ENCODE data around the gene MYO10. TPM values are rescaled to one million over a fixed set of nuclear protein-coding genes. Genes with fewer than 3 reads are reported as not detected.
A peak's percentile ranks its signal among the peaks of the same experiment; 100 is the strongest.

Gene MYO10
- total RNA-seq, 2 donors from 2014 or later, result 57.6 to 71.7 TPM

GRCh38 chr5:16946725-16947124 lies 10.6 kb upstream of the MYO10 start:
- intact Hi-C loops (cut with DNase I, micrococcal nuclease), result no loop called here
- no peak for ATAC-seq
- DNase-seq, result no peak

- intact Hi-C loops (cut with DNase I, micrococcal nuclease), result no loop called here
- no peak for ATAC-seq
- no peak for DNase-seq
Measured at GRCh38 chr5:16944816-16945562, 8.9 kb upstream of the MYO10 start.

GRCh38 chr5:16943846-16944678 lies 8.0 kb upstream of the MYO10 start:
- ATAC-seq (no peak), DNase-seq (no peak)
- intact Hi-C loops (cut with DNase I, micrococcal nuclease), result no loop called here

GRCh38 chr5:16937503-16938161 lies 1.5 kb upstream of the MYO10 start:
- intact Hi-C loops (cut with DNase I, micrococcal nuclease), result loop anchor here in 1 of 2 donors (10.0 kb wide), 1 partner anchor 143 kb away; no protein-coding TSS in a partner anchor
- DNase-seq, result no peak

GRCh38 chr5:16936989-16937438 lies 926 bp upstream of the MYO10 start:
- intact Hi-C loops (cut with DNase I, micrococcal nuclease), result loop anchor here in 1 of 2 donors (10.0 kb wide), 1 partner anchor 142 kb away; no protein-coding TSS in a partner anchor

More at GRCh38 chr5:16937503-16938161, 1.5 kb upstream of the MYO10 start:
- no peak for ATAC-seq

GRCh38 chr5:16935231-16936149 lies 598 bp downstream of the MYO10 start:
- ATAC-seq, result peak; percentile 35
- intact Hi-C loops (cut with DNase I, micrococcal nuclease), result loop anchor here in 1 of 2 donors (10.0 kb wide), 1 partner anchor 141 kb away; no protein-coding TSS in a partner anchor
- DNase-seq, result peak; percentile 51 to 69

More at GRCh38 chr5:16936989-16937438, 926 bp upstream of the MYO10 start:
- DNase-seq, result peak; percentile 68 to 75
- peak; percentile 67 for ATAC-seq

- ATAC-seq, result no peak
- DNase-seq, result no peak
- intact Hi-C loops (cut with DNase I, micrococcal nuclease), result loop anchor here in 1 of 2 donors (10.0 kb wide), 1 partner anchor 140 kb away; no protein-coding TSS in a partner anchor
Measured at GRCh38 chr5:16934677-16935153, 1.4 kb downstream of the MYO10 start.

GRCh38 chr5:16934123-16934522 lies 2.0 kb downstream of the MYO10 start:
- intact Hi-C loops (cut with DNase I, micrococcal nuclease), result loop anchor here in 1 of 2 donors (10.0 kb wide), 1 partner anchor 139 kb away; no protein-coding TSS in a partner anchor

GRCh38 chr5:16933337-16933736 lies 2.8 kb downstream of the MYO10 start:
- DNase-seq (no peak), ATAC-seq (no peak)
- intact Hi-C loops (cut with DNase I, micrococcal nuclease), result loop anchor here in 1 of 2 donors (10.0 kb wide), 1 partner anchor 139 kb away; no protein-coding TSS in a partner anchor

More at GRCh38 chr5:16934123-16934522, 2.0 kb downstream of the MYO10 start:
- DNase-seq (peak; percentile 72 to 78), ATAC-seq (peak; percentile 27)

GRCh38 chr5:16932401-16932800 lies 3.7 kb downstream of the MYO10 start:
- peak; percentile 15 for ATAC-seq
- intact Hi-C loops (cut with DNase I, micrococcal nuclease), result loop anchor here in 1 of 2 donors (10.0 kb wide), 1 partner anchor 138 kb away; no protein-coding TSS in a partner anchor
- DNase-seq, result no peak

- ATAC-seq (peak; percentile 68), DNase-seq (peak; percentile 82 to 93)
- intact Hi-C loops (cut with DNase I, micrococcal nuclease), result loop anchor here in 1 of 2 donors (10.0 kb wide), 1 partner anchor 137 kb away; no protein-coding TSS in a partner anchor
Measured at GRCh38 chr5:16931334-16932110, 4.6 kb downstream of the MYO10 start.

GRCh38 chr5:16930496-16930895 lies 5.6 kb downstream of the MYO10 start:
- intact Hi-C loops (cut with DNase I, micrococcal nuclease), result loop anchor here in 1 of 2 donors (10.0 kb wide), 1 partner anchor 136 kb away; no protein-coding TSS in a partner anchor

GRCh38 chr5:16929831-16930230 lies 6.3 kb downstream of the MYO10 start:
- intact Hi-C loops (cut with DNase I, micrococcal nuclease), result loop anchor here in 1 of 2 donors (10.0 kb wide), 1 partner anchor 135 kb away; no protein-coding TSS in a partner anchor
- ATAC-seq (no peak), DNase-seq (no peak)

More at GRCh38 chr5:16930496-16930895, 5.6 kb downstream of the MYO10 start:
- ATAC-seq (no peak), DNase-seq (no peak)

- intact Hi-C loops (cut with DNase I, micrococcal nuclease), result no loop called here
- DNase-seq (no peak), ATAC-seq (no peak)
Measured at GRCh38 chr5:16929347-16929746, 6.7 kb downstream of the MYO10 start.

- DNase-seq (no peak), ATAC-seq (no peak)
- intact Hi-C loops (cut with DNase I, micrococcal nuclease), result no loop called here
Measured at GRCh38 chr5:16927613-16928012, 8.5 kb downstream of the MYO10 start.

GRCh38 chr5:16926417-16926816 lies 9.7 kb downstream of the MYO10 start:
- intact Hi-C loops (cut with DNase I, micrococcal nuclease), result no loop called here
- no peak for DNase-seq
- no peak for ATAC-seq

Measured in left colon (tissue), 2 donors.